ENCODE measurements around the gene ZNF134. TPM values are rescaled to one million over a fixed set of nuclear protein-coding genes. Genes with fewer than 3 reads are reported as not detected.
A peak's percentile ranks its signal among the peaks of the same experiment; 100 is the strongest.

Gene ZNF134
- total RNA-seq, 1 donor from 2014 or later: 19.0 TPM

GRCh38 chr19:57641715-57642234, 27.7 kb downstream of the ZNF134 start:
- no peak for DNase-seq (ENCODE audit: low spot score)

DNA sequence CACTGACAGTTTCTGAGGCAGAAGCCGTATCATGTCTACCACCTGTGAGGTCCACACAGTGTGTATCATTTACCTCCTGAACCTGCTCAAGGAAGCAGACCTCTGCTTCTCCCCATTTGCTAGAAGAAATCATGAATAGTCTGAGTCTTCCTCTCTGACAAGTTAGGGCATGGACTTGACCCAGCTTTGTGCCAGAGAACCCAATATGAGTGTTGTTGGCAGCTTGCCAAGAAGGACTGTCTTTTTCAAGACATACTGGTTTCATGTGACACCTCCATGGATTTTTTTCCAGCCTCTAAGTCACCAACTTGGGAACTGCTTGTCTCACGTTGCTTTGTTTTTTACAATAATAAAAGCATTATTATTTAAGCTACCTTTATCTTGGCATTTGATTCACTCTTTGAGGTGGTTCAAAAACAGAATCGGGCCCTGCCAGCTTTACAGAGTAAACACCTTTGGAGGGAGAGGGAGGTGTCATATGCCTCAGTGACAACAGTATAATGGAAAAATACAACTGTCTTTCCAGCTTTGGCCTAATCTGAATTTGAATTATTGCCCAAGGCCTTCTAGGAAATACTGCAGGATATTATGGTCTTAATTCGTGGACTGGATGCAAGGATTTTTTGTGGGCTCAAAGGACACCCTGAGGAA, 28.5 kb downstream of the ZNF134 start:
- DNase-seq (ENCODE audit: low spot score): no peak

- DNase-seq (ENCODE audit: low spot score): no peak
These were observed 29.7 kb downstream of the ZNF134 start for GRCh38 chr19:57643734-57644133.

DNA sequence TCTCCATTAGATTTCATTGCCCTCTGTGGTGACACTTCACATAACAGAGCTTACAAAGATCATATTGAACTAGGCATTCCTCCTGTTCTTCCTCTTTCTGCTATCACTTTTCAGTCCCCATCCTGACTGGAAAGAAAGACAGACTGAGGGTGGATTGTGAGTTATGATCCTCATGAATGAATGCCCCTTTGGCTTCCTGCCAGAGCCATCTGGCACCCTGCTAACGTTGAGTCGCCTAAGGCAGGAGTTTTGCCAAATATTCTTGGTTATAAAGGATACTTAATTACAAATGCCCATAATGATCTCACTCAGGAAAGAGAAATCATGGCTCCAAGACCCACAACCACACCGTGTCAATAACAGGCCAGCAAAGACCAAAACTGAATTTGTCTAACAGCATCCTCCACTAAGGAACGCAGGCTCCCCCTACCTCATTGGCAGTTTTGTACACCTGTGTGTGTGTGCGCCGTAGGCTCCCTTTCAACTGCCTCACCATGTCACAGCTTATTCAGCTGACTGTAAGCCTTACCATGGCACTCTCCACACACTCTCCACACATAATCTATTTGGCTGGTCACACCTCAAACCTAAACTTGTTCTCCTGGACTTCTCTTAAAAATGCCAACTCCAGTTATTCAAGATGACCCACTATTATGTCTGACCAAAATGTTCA, 34.4 kb downstream of the ZNF134 start:
- DNase-seq (ENCODE audit: low spot score): no peak

- DNase-seq (ENCODE audit: low spot score): no peak
These were observed 37.6 kb downstream of the ZNF134 start for GRCh38 chr19:57651654-57651996.

GRCh38 chr19:57653689-57654088, 39.6 kb downstream of the ZNF134 start:
- no peak for DNase-seq (ENCODE audit: low spot score)

DNA sequence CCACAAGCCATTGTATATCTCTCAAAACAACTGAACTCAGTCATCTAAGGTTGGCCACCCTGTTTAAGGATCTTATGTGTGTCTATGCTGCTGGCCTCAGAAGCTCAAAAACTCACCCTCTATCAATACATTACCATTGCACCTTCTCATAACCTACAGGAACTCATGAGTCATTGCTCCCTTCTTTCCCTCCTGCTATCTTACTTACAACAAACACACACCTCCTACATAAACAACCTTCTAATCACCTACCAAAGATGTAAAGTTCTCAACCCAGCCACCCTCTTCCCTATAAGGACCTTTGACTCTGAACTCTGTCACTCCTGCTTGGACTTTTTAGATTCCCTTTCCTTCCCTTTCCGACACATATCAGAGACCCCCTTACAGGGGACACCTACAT, 41.4 kb downstream of the ZNF134 start:
- no peak for DNase-seq (ENCODE audit: low spot score)

DNA sequence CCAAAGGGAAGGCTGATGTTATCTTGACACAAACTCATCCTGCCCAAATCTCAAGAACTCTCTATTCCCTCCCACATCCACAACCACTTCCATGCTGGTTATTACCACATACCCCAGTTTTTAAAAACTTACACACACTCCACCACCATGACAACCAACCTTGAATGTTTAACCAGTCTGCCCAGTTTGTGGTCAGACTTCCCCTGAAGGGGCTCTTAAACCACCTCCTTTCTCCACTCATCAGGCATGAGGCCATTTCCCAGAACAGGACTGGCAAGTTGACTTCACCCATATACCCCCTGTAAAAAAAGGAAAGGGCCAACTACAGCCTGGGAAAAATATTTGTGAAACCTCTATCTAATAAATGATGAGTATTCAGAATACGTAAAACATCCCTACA, 42.3 kb downstream of the ZNF134 start:
- DNase-seq (ENCODE audit: low spot score): no peak

DNA sequence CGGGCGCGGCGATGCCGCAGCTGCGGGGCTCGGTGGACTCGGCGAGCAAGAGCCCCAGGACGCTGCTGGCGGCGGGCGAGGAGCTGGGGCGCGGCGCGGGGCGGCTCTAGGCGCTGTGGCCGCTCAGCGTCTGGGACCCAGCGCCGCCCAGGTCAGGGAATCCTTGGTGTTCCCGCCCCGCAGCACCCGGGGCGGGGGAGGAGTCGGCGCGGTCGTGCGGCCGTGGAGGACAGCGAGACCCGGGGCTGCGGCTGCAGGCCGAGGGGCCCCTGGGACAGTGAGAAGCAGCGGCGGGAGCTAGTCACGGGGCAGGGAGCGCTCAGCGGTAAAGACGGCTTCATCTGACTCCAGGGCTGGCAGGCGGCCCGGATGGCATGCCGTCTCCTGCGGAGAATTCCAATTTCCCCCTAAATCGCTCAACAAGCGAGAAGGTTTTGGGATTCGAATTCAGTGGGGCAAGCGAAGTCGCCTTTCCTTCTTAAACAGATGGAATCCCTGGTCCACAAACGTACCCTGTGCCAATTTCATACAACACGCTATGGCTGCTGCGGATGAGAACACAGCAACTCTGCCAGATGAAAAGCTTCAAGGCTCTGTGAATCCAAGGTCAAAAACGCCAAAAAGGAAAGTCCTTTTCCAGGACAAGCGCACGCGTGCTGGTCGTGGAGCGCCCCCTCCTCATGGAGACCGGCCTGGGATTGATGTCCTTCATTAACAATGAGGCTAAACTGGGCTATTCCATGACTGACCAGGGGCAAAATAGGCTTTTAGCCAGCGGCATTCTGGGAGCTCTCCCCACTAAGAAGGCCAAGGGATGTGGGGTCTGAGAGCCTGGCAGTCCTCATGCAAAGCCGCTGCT, 50.5 kb downstream of the ZNF134 start:
- DNase-seq (ENCODE audit: low spot score): peak; percentile 22

GRCh38 chr19:57665261-57665806, 51.3 kb downstream of the ZNF134 start:
- no peak for DNase-seq (ENCODE audit: low spot score)

DNA sequence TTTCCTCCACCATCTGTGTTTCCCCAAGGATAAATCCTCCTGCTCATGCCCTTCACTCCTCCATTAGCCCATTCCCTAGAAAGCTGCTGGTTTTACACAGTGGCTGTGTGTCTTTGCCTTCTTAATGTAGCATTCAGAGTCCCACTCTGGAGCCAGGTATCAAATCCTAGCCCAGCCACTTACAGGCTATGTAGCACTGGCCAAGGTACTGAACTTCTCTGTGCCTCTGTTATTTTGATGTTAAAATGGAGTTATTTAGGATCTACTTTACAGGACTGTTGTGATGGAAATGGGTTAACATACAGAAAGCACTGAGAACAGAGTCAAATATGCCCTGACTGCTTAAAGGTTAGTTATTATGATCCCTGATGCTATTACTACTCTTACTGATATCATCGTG, 53.2 kb downstream of the ZNF134 start:
- no peak for DNase-seq (ENCODE audit: low spot score)

DNA sequence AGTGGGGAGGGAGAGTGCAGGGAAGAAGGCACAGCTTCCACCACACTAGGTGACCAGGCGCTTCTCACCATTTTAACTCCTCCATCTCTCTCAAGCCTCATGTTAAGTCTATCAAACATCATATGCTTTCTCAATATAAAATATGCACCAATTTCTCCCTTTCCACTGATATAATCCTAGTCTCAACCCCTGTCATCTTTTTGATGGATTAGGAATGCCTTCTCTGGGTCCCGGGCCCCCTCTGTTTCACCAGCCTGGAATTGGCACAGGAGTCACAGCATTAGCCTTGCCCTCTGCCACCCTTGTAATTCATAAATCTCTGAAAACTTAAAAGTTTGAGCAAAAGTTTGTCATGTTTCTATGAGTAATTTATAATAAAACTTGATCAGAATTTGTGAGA, 54.6 kb downstream of the ZNF134 start, which contains the start of gene ZSCAN4:
TSS of gene ZSCAN4 (plus strand) at position 301 of the 400 bp plus-strand sequence. CDS start 7,211 bp downstream, outside the sequence.
- DNase-seq (ENCODE audit: low spot score): no peak

DNA sequence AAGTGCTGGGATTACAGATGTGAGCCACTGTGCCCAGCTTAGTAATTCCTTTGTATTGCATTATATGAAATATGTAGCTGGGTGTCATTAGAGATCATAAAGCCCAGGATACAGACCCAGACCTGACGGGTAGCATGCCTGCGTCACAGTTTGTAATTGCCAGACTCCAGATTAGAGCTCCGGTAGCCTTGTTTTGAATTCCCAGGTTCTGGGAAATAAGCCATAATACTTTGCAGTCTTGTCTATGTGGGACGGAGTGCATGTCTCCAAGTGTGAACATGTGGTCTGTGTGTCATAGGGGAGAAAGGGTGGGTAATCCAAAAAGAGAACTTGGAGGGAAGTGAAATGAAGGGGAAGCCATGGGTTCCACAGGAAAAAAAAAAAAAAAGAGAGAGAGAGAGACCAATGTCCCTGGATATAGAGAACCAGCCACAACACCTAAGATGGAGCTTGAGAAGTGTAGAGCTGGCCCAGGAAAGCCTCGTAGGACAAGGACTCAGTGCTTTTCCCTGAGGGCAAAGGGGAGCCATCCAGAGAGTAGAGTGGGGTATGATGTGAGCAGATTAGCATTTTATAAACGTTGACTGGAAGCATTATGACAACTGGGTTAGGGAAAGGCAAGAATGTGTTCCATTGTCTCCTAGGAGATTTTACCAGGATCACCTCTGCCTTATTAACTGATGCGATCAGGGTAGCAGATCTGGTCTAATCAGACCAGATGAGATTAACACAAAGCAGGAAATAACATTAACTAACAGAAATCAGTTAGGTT, 57.3 kb downstream of the ZNF134 start:
- DNase-seq (ENCODE audit: low spot score): no peak

GRCh38 chr19:57672466-57672865, 58.4 kb downstream of the ZNF134 start:
- DNase-seq (ENCODE audit: low spot score): no peak

Other genes starting within 250 kb of the ZNF134 start
- 23.5 TPM for gene ZNF548, start 224.4 kb upstream of the ZNF134 start, total RNA-seq
- gene ZNF17, start 203.1 kb upstream of the ZNF134 start, total RNA-seq: 14.4 TPM
- 9.8 TPM for gene ZNF749, start 178.9 kb upstream of the ZNF134 start, total RNA-seq
- 0.95 TPM for gene VN1R1, start 157.1 kb upstream of the ZNF134 start, total RNA-seq
- gene ZNF772, start 136.7 kb upstream of the ZNF134 start, total RNA-seq: 18.9 TPM
- 9.6 TPM for gene ZNF419, start 126.5 kb upstream of the ZNF134 start, total RNA-seq
- gene ZNF773, start 114.3 kb upstream of the ZNF134 start, total RNA-seq: 9.9 TPM
- gene ZNF549, start 86.9 kb upstream of the ZNF134 start, total RNA-seq: 8.0 TPM
- gene ZNF550, start 54.4 kb upstream of the ZNF134 start, total RNA-seq: 15.1 TPM
- gene ZNF416, start 35.3 kb upstream of the ZNF134 start, total RNA-seq: 7.1 TPM
- gene ZIK1, start 30.1 kb upstream of the ZNF134 start, total RNA-seq: 7.6 TPM
- 5.1 TPM for gene ZNF530, start 14.4 kb upstream of the ZNF134 start, total RNA-seq
- gene ZNF211, start 18.9 kb downstream of the ZNF134 start, total RNA-seq: 19.6 TPM
- not detected for gene ZSCAN4, start 54.7 kb downstream of the ZNF134 start, total RNA-seq
- gene ZNF551, start 67.7 kb downstream of the ZNF134 start, total RNA-seq: 5.3 TPM
- gene ZNF154, start 95.0 kb downstream of the ZNF134 start, total RNA-seq: 11.7 TPM
- gene ZNF671, start 113.4 kb downstream of the ZNF134 start, total RNA-seq: 14.9 TPM
- 21.6 TPM for gene ZNF776, start 132.6 kb downstream of the ZNF134 start, total RNA-seq
- gene ZNF586, start 155.4 kb downstream of the ZNF134 start, total RNA-seq: 20.2 TPM
- 47.0 TPM for gene ZNF552, start 200.7 kb downstream of the ZNF134 start, total RNA-seq
- 15.9 TPM for gene ZNF587B, start 216.1 kb downstream of the ZNF134 start, total RNA-seq
- gene ZNF587, start 235.6 kb downstream of the ZNF134 start, total RNA-seq: 60.0 TPM